ENCODE results near the gene MYO1G.

MYO1G gene

GRCh38 chr7:44974549-44974948 lies 4.3 kb downstream of the MYO1G start:
- Histone ChIP-seq H3K27me3 (ENCODE audit: insufficient read depth, poor library complexity, severe bottlenecking) (no peaks in the 10 kb centered on the region), H3K27ac (replicated peaks) (peak overlapping the region; percentile 20; the same call in 1 of the 2 replicates), H3K4me3 (replicated peaks; ENCODE audit: insufficient read depth, low read length) (no peak overlapping the region)
- no peak for DNase-seq (ENCODE audit: low read depth in 1 of 2, low spot score in 1 of 2)
- TF ChIP-seq SPI1 (IDR thresholded peaks at IDR 0.05; ENCODE audit: borderline replicate concordance, low read depth), result no peak
- no peak for TF ChIP-seq REST (IDR thresholded peaks at IDR 0.05; ENCODE audit: insufficient replicate concordance, low read depth)
- TF ChIP-seq CTCF (IDR thresholded peaks at IDR 0.05; ENCODE audit: insufficient read depth, low read length), result no peak
- TF ChIP-seq GABPA (IDR thresholded peaks at IDR 0.05; ENCODE audit: low read depth), result no peak
- no peak for TF ChIP-seq POLR2AphosphoS5 (IDR thresholded peaks at IDR 0.05; ENCODE audit: low read depth)

- Histone ChIP-seq H3K27me3 (ENCODE audit: insufficient read depth, poor library complexity, severe bottlenecking) (no peaks in the 10 kb centered on the region), H3K27ac (replicated peaks) (peak overlapping the region; percentile 20; the same call in 1 of the 2 replicates), H3K4me3 (replicated peaks; ENCODE audit: insufficient read depth, low read length) (no peak overlapping the region)
Measured at GRCh38 chr7:44973610-44974401, 5.0 kb downstream of the MYO1G start.

More at GRCh38 chr7:44973610-44974401, 5.0 kb downstream of the MYO1G start:
- TF ChIP-seq SPI1 (IDR thresholded peaks at IDR 0.05; ENCODE audit: borderline replicate concordance, low read depth) (no peak), POLR2AphosphoS5 (IDR thresholded peaks at IDR 0.05; ENCODE audit: low read depth) (no peak; the same call in 1 of the 2 replicates), REST (IDR thresholded peaks at IDR 0.05; ENCODE audit: insufficient replicate concordance, low read depth) (no peak), GABPA (IDR thresholded peaks at IDR 0.05; ENCODE audit: low read depth) (no peak), CTCF (IDR thresholded peaks at IDR 0.05; ENCODE audit: insufficient read depth, low read length) (peak; percentile 64)
- DNase-seq (ENCODE audit: low read depth in 1 of 2, low spot score in 1 of 2), result peak in 1 of 2 experiments; percentile 61

Data from HL-60 (cell line).